Measurements from ENCODE around the gene GRPEL1.
A peak's percentile ranks its signal among the peaks of the same experiment; 100 is the strongest.
"Not testable (repeated sequence)": the region's sequence is repeated elsewhere in the genome, so short reads cannot be mapped to it uniquely, and the experiment has no call there.

Gene GRPEL1

GRCh38 chr4:7089213-7089986 lies 21.5 kb upstream of the GRPEL1 start:
- FAIRE-seq, result no peak

- FAIRE-seq, result no peak
Observed at GRCh38 chr4:7087036-7087435, 19.2 kb upstream of the GRPEL1 start.

GRCh38 chr4:7086384-7086783 lies 18.5 kb upstream of the GRPEL1 start:
- peak; percentile 61 for FAIRE-seq

GRCh38 chr4:7084564-7084961 lies 16.7 kb upstream of the GRPEL1 start:
- not testable (repeated sequence) for FAIRE-seq

- FAIRE-seq, result no peak
Observed at GRCh38 chr4:7083597-7084563, 16.0 kb upstream of the GRPEL1 start.

GRCh38 chr4:7079909-7080308 lies 12.0 kb upstream of the GRPEL1 start:
- FAIRE-seq, result peak; percentile 23

- FAIRE-seq, result not testable (repeated sequence)
Observed at GRCh38 chr4:7079483-7079882, 11.6 kb upstream of the GRPEL1 start.

- no peak for FAIRE-seq
Observed at GRCh38 chr4:7078025-7078424, 10.2 kb upstream of the GRPEL1 start.

- no peak for FAIRE-seq
Observed at GRCh38 chr4:7077371-7077770, 9.5 kb upstream of the GRPEL1 start.

GRCh38 chr4:7076696-7077082 lies 8.8 kb upstream of the GRPEL1 start:
- FAIRE-seq, result no peak

- FAIRE-seq, result no peak
Observed at GRCh38 chr4:7075962-7076695, 8.3 kb upstream of the GRPEL1 start.

GRCh38 chr4:7074426-7074825 lies 6.6 kb upstream of the GRPEL1 start:
- FAIRE-seq, result no peak

- no peak for FAIRE-seq
Observed at GRCh38 chr4:7073526-7074390, 5.9 kb upstream of the GRPEL1 start.

- no peak for FAIRE-seq
Observed at GRCh38 chr4:7073059-7073458, 5.2 kb upstream of the GRPEL1 start.

GRCh38 chr4:7070729-7071511 lies 3.1 kb upstream of the GRPEL1 start:
- FAIRE-seq, result no peak

- no peak for FAIRE-seq
Observed at GRCh38 chr4:7068883-7069282, 1.0 kb upstream of the GRPEL1 start.

- no peak for FAIRE-seq
Observed at GRCh38 chr4:7068279-7068842, 497 bp upstream of the GRPEL1 start.

GRCh38 chr4:7067126-7067451 lies 775 bp downstream of the GRPEL1 start:
- no peak for FAIRE-seq

- no peak for FAIRE-seq
Observed at GRCh38 chr4:7066493-7066892, 1.4 kb downstream of the GRPEL1 start.

GRCh38 chr4:7066006-7066405 lies 1.9 kb downstream of the GRPEL1 start:
- FAIRE-seq, result no peak

- FAIRE-seq, result no peak
Observed at GRCh38 chr4:7063362-7063761, 4.5 kb downstream of the GRPEL1 start.

Measured in endometrium (tissue), 2 donors.